HG02588 (cell line): Measurements from ENCODE around the gene P4HA1.
A peak's percentile ranks its signal among the peaks of the same experiment; 100 is the strongest.
"Not testable (repeated sequence)": the region's sequence is repeated elsewhere in the genome, so short reads cannot be mapped to it uniquely, and the experiment has no call there.

ENCODE experiments used
- ATAC-seq: cut with Tn5 transposase; IDR thresholded peaks from one replicate; pipeline ENCODE4 v1.9.1; 2021; ENCODE audit warnings: mild to moderate bottlenecking, moderate library complexity; ENCODE audit not compliant: unreplicated experiment

P4HA1 gene

GRCh38 chr10:73096449-73097304, at the start of gene P4HA1:
TSS of gene P4HA1 (minus strand) at chr10:73096866. CDS start at chr10:73074883, 21,983 bp downstream.
- peak; percentile 84 for ATAC-seq

GRCh38 chr10:73141603-73142002, 44.9 kb upstream of the P4HA1 start:
- ATAC-seq, result no peak

GRCh38 chr10:73139251-73139650, 42.6 kb upstream of the P4HA1 start:
- no peak for ATAC-seq

DNA sequence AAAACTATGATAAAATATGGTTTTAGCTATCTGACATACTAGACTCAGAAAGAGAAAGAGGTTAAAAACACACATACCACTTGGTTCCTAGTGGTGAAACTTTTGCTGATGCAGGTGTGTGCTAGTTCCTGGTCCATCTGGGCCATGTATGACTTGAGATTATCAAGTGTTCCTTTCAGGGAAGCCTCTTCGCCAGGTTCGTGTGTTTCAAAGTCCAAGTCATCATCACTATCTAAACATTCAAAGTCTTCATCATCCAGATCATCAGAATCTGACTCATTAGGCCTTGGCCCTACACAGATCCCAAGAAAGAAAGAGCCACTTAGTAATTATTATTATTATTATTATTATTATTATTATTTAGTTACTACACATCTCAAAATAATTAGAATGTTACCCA, 40.0 kb upstream of the P4HA1 start:
- no peak for ATAC-seq

DNA sequence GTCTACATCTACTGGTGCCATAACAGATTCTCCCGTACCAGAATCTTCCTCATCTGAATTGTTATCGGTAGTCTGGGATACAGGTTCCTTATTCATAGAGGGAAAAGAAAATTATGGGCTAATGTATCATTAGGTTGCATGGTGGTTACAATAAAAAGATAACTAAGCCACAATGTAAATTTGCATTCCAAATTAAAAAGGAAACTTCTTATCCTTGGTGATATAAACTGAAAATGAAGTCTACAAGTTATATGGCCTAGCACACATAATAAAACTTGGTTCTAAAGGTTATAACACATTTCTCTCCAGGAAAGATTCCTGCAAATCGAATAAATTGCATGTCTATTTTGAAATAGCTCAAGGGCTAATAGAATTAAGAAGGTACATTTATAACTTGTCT, 38.1 kb upstream of the P4HA1 start:
- ATAC-seq, result no peak

GRCh38 chr10:73131913-73132686, 35.4 kb upstream of the P4HA1 start:
- no peak for ATAC-seq

DNA sequence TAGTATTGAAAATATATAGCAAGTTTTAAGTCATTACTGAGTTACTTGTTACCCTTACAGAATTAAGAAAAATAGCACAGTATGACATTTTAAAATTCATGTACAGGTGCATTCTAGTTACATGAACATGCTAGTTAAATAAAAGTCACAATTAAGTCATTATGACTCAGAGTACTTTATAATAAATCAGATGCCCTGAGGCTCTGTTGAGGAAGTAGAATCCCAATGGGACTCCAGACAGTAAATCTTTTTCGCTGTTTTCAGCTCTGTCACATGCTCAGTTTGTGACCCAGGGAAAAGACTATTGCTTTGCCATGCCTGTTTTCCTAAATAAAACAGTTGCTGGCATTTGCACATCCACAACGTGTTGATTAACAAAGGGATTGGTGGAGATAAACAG, 34.6 kb upstream of the P4HA1 start:
- ATAC-seq, result no peak

DNA sequence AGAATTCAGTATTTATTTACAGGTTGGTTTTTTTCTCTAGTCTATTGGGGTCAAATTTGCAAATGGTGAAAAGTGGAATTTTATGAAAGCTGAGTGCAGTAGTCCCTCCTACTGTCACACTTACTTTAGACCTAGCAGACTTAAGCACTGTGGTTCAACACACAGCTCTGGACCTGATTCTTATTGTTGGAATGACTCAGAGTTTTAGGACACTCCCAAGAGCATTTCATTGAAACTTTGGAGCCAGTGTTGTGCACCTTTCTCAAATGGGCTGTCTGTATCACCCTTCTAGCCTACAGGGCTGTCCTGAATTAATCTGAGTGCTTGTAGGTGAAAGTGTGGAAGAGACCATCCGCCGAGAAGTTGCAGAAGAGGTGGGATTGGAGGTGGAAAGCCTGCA, 29.7 kb upstream of the P4HA1 start:
- ATAC-seq, result no peak

DNA sequence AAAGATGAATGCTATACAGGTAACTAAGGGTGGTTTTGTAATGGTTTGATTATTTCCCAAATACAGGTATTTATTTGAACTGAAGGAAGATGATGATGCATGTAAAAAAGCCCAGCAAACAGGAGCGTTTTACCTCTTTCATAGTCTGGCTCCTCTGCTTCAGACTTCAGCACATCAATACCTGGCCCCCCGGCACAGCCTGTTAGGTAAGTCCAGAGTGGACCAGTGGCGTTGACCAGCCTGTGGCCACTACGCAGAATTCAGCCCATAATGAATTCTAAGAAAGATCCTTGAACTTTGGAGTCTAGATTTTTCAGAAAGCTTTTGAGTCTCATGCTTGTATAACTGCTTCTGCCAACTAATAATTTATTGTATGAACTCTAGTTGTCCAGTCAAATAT, 23.3 kb upstream of the P4HA1 start:
- no peak for ATAC-seq

- no peak for ATAC-seq
These were observed 22.8 kb upstream of the P4HA1 start for GRCh38 chr10:73119457-73119856.

GRCh38 chr10:73117976-73118743, 21.5 kb upstream of the P4HA1 start:
- ATAC-seq, result peak; percentile 71

DNA sequence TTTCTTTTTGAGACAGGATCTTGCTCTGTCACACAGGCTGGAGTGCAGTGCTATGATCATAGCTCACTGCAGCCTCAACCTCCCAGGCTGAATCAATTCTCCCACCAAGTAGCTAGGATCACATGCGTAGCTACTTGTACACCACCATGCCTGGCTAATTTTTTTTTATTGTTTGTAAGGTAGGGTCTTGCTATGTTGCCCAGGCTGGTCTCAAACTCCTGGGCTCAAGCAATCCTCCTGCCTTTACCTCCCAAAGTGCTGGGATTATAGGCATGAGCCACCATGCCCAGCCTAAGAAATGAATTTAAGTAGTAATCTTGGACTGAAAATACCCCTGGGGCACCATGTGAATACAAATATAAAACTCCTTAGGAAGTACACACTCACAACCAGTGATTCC, 19.4 kb upstream of the P4HA1 start:
- ATAC-seq, result no peak

DNA sequence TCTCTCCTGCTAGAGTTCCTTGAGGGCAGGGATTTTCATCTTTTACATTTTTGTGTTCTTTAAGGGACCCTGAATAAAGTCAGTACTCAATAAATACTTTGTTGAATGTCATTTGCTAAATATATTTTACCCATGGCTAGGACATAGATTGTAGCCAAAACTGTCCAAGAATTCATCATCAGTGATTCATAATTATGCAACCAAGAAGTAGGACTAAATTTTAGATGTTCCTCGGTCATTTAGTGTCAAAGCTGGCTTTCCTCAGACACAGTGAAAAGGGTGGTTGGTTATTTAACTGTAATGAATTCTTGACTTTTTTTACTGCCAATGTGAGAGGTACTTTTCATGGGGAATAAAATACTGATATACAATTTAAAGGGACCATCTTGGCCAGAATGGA, 16.9 kb upstream of the P4HA1 start:
- ATAC-seq, result no peak

DNA sequence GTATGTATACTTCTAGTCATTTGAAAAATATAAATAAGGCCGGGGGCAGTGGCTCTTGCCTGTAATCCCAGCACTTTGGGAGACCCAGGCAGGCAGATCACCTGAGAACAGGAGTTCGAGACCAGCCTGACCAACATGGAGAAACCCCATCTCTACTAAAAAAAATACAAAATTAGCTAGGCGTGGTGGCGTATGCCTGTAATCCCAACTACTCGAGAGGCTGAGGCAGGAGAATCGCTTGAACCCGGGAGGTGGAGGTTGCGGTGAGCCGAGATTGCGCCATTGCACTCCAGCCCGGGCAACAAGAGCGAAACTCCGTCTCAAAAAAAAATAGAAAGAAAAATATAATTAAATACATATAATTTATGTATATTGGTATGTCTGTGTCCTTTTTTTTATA, 15.4 kb upstream of the P4HA1 start:
- not testable (repeated sequence) for ATAC-seq

DNA sequence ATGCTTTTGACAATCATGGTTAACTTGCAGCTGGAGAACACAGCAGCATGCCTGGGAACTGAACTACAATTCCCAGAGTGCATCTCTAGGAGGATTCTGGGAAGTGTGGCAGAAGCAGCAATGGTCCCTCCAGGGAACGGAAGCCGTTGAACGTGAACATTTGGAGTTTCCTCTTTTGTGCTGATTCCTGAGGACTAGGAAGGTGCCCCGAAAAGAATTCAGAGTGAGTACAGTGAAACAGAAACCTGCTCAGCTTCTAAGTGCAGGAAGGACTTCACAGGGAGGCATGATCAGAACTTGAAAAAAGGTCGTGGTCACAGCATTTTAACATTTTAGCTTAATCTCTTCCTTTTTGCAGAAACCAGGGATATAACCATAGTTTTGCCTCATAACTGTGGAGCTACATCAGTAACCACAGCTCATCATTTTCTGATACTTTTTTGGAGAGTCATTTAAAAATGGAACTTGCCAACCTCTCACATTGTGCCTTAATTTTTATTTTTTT, 13.7 kb upstream of the P4HA1 start, which contains the start of gene NUDT13:
Gene NUDT13 (plus strand): TSS at position 111 of the 505 bp plus-strand sequence. CDS start 3,911 bp downstream, outside the sequence.
- peak; percentile 67 for ATAC-seq

DNA sequence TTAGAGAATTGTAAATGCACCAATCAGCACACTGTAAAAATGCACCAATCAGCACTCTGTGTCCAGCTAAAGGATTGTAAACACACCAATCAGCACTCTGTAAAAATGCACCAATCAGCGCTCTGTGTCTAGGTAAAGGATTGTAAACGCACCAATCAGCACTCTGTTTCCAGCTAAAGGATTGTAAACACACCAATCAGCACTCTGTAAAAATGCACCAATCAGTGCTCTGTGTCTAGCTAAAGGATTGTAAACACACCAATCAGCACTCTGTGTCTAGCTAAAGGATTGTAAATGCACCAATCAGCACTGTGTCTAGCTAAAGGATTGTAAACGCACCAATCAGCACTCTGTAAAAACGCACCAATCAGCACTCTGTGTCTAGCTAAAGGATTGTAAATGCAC, 12.6 kb upstream of the P4HA1 start:
- ATAC-seq, result not testable (repeated sequence)

- no peak for ATAC-seq
These were observed 9.6 kb upstream of the P4HA1 start for GRCh38 chr10:73106301-73106700.

- ATAC-seq, result no peak
These were observed 2.5 kb upstream of the P4HA1 start for GRCh38 chr10:73099141-73099540.

GRCh38 chr10:73097305-73097670, 622 bp upstream of the P4HA1 start:
- no peak for ATAC-seq

- ATAC-seq, result peak; percentile 26
These were observed 621 bp downstream of the P4HA1 start for GRCh38 chr10:73096041-73096448.

DNA sequence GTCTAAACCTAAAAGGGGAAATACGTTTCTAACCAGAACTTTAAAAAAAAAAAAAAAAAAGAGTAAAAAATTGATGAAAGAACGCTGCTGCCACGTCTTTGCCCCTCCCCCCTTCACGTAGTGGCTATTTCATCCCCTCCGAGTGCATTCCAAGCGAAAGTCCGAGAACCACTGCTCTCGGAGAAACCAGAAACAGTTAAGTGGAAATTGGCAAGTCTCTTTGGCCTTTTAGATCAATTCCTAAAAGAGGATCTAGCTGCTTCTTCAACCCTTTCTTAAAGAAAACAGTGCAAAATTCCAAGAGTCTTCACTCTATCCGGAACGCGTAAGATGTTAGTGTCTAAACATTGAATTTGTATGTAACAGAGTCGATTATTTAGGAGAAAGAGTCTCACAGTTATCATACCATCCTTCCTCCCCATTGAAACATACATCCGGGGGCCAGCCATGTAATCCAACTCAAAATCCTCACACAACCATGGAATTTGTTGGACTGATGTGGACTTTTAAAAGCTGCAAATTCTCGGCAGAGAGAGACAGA, 1.1 kb downstream of the P4HA1 start:
- ATAC-seq, result no peak
